HCT116 (cell line): ENCODE measurements around the gene EGFR. TPM values are rescaled to one million over a fixed set of nuclear protein-coding genes. Genes with fewer than 3 reads are reported as not detected.

Experiments used
- ATAC-seq: fragments of 200-7000 bp; cut with Tn5 transposase; 2 replicates; pipeline ENCODE4 v1.9.1; 2020; ENCODE audit warnings: mild to moderate bottlenecking, moderate library complexity
- BruUV-seq: library from RNA; stranded (reverse); fragments of 400-500 nt; replicated peaks from 2 replicates; lab custom pipeline; 2021; lab: Mats Ljungman, UMichigan
- CTCF ChIA-PET: fragments of 300-600 bp; sonication (Branson Sonifier 250); formaldehyde crosslinking; loops from one replicate; lab custom pipeline; 2021; ENCODE audit warnings: antibody characterized with exemption; lab: Charles Lee
- POLR2A ChIA-PET: fragments of 300-600, 350-600 bp; sonication (Branson Sonifier 250); formaldehyde crosslinking; loops from one replicate; lab custom pipeline; 2021; ENCODE audit warnings: antibody characterized with exemption; lab: Charles Lee
- RAD21 ChIA-PET, 2 experiments: fragments of 300-600 bp; sonication (Branson Sonifier 250); formaldehyde crosslinking; loops; one replicate each; lab custom pipeline; 2023; ENCODE audit warnings: low total read pairs in 2 of 2; ENCODE audit not compliant: uncharacterized antibody in 2 of 2, unreplicated experiment in 2 of 2, low non-redundant PET in 1 of 2; lab: Charles Lee
- DNase-seq: peaks from one replicate; pipeline ENCODE4 v3.0.0-alpha.2; 2010; ENCODE audit warnings: low read depth, low spot score
- H2AFZ ChIP-seq: fragments of 200-600 bp; shearing (Covaris generic), sonication (generic); 2 replicates; pipeline ENCODE4 v1.6.1; 2017; ENCODE audit warnings: low read depth, mixed run types, mixed read lengths, antibody characterized with exemption, low read length; ENCODE audit not compliant: poor library complexity, severe bottlenecking
- H3K27ac ChIP-seq: 2 replicates; pipeline ENCODE4 v1.5.1; 2012; ENCODE audit warnings: low read depth, low read length
- H3K27me3 ChIP-seq: fragments of 200-600 bp; sonication (generic); 2 replicates; pipeline ENCODE4 v1.6.1; 2016; ENCODE audit warnings: mixed run types, low read length, mixed read lengths; ENCODE audit not compliant: insufficient read depth
- H3K36me3 ChIP-seq, 2 experiments: fragments of 200-500 bp in 1 of 2; fragments of 200-600 bp in 1 of 2; sonication (Bioruptor generic) in 1 of 2; sonication (generic) in 1 of 2; 2 replicates each; pipeline versions ENCODE4 v1.5.1 to v1.6.1; 2014 to 2016; ENCODE audit warnings: low read length in 2 of 2, inconsistent platforms in 1 of 2, mixed read lengths in 1 of 2, mixed run types in 1 of 2; ENCODE audit not compliant: insufficient read depth in 2 of 2, control insufficient read depth in 1 of 2
- H3K4me1 ChIP-seq, 2 experiments: fragments of 200-600 bp in 1 of 2; sonication (generic) in 1 of 2; 2 replicates each; pipeline versions ENCODE4 v1.5.1 to v1.6.1; 2012 to 2017; ENCODE audit warnings: low read length in 2 of 2, inconsistent platforms in 1 of 2, mild to moderate bottlenecking in 1 of 2, mixed read lengths in 1 of 2, mixed run types in 1 of 2, moderate library complexity in 1 of 2; ENCODE audit not compliant: insufficient read depth in 2 of 2, control insufficient read depth in 1 of 2
- H3K4me2 ChIP-seq: fragments of 200-600 bp; sonication (generic); 2 replicates; pipeline ENCODE4 v1.6.1; 2017; ENCODE audit warnings: mixed run types, low read length, mixed read lengths
- H3K4me3 ChIP-seq, 2 experiments: fragments of 200-600 bp in 1 of 2; sonication (generic) in 1 of 2; replicated peaks in 1 of 2; 2 replicates each; pipeline ENCODE4 v1.5.1; 2011 to 2016; ENCODE audit warnings: low read length in 2 of 2, control low read depth in 1 of 2, low read depth in 1 of 2, mild to moderate bottlenecking in 1 of 2, mixed read lengths in 1 of 2, mixed run types in 1 of 2
- H3K79me2 ChIP-seq: fragments of 200-600 bp; sonication (generic); 2 replicates; pipeline ENCODE4 v1.6.1; 2017; ENCODE audit warnings: mild to moderate bottlenecking, mixed run types, low read length, moderate library complexity, mixed read lengths; ENCODE audit not compliant: insufficient read depth
- H3K9ac ChIP-seq: fragments of 200-600 bp; sonication (generic); 2 replicates; pipeline ENCODE4 v1.6.1; 2016; ENCODE audit warnings: low read length, mixed read lengths
- H3K9me2 ChIP-seq: fragments of 200-600 bp; sonication (generic), shearing (Covaris generic); 2 replicates; pipeline ENCODE4 v1.6.1; 2017; ENCODE audit warnings: mixed run types, mild to moderate bottlenecking, moderate library complexity; ENCODE audit not compliant: insufficient read depth
- H3K9me3 ChIP-seq, 2 experiments: fragments of 200-500 bp in 1 of 2; fragments of 200-600 bp in 1 of 2; sonication (Bioruptor generic) in 1 of 2; sonication (generic) in 1 of 2; 2 replicates each; pipeline ENCODE4 v1.6.1; 2014 to 2017; ENCODE audit warnings: low read length in 2 of 2, mixed read lengths in 2 of 2, inconsistent platforms in 1 of 2, low read depth in 1 of 2, mild to moderate bottlenecking in 1 of 2, mixed run types in 1 of 2, moderate library complexity in 1 of 2; ENCODE audit not compliant: control insufficient read depth in 1 of 2, insufficient read depth in 1 of 2
- H4K20me1 ChIP-seq: fragments of 200-600 bp; sonication (generic), shearing (Covaris generic); 2 replicates; pipeline ENCODE4 v1.6.1; 2017; ENCODE audit warnings: mixed run types, mild to moderate bottlenecking, moderate library complexity; ENCODE audit not compliant: insufficient read depth
- ATF3 ChIP-seq: IDR thresholded peaks from 2 replicates; pipeline ENCODE4 v1.6.1; 2012
- CTCF ChIP-seq, 3 experiments: fragments of 200-600 bp in 1 of 3; sonication (generic) in 1 of 3; IDR thresholded peaks in 2 of 3; conservative IDR thresholded peaks in 1 of 3; 2 replicates each; pipeline ENCODE4 v1.5.1; 2012 to 2017; ENCODE audit warnings: low read depth in 2 of 3, low read length in 2 of 3, antibody characterized with exemption in 1 of 3, borderline replicate concordance in 1 of 3, control low read depth in 1 of 3, mild to moderate bottlenecking in 1 of 3, mixed read lengths in 1 of 3, mixed run types in 1 of 3, moderate library complexity in 1 of 3; ENCODE audit not compliant: insufficient read depth in 1 of 3
- EGR1 ChIP-seq: IDR thresholded peaks from 2 replicates; pipeline ENCODE4 v1.6.1; 2012; ENCODE audit warnings: low read depth
- ELF1 ChIP-seq: IDR thresholded peaks from 2 replicates; pipeline ENCODE4 v1.6.1; 2012; ENCODE audit warnings: low read depth, borderline replicate concordance
- EZH2 ChIP-seq: fragments of 200-600 bp; sonication (generic); IDR thresholded peaks from 2 replicates; pipeline ENCODE4 v1.6.1; 2017; ENCODE audit warnings: antibody characterized with exemption, mixed run types
- FOSL1 ChIP-seq: IDR thresholded peaks from 2 replicates; pipeline ENCODE4 v1.6.1; 2012; ENCODE audit warnings: low read depth
- JUND ChIP-seq: IDR thresholded peaks from 2 replicates; pipeline ENCODE4 v1.6.1; 2012
- POLR2A ChIP-seq: IDR thresholded peaks from 2 replicates; pipeline ENCODE4 v1.7.0; 2011; ENCODE audit warnings: borderline replicate concordance; ENCODE audit not compliant: insufficient read depth, insufficient read length; ENCODE audit errors: extremely low read depth
- POLR2AphosphoS5 ChIP-seq: IDR thresholded peaks from 2 replicates; pipeline ENCODE4 v1.6.1; 2011; ENCODE audit warnings: mild to moderate bottlenecking, low read depth, low read length, moderate library complexity
- REST ChIP-seq: IDR thresholded peaks from 2 replicates; pipeline ENCODE4 v1.6.1; 2012; ENCODE audit warnings: low read depth
- SIN3A ChIP-seq: IDR thresholded peaks from 2 replicates; pipeline ENCODE4 v1.6.1; 2012; ENCODE audit warnings: low read depth
- SRF ChIP-seq: IDR thresholded peaks from 2 replicates; pipeline ENCODE4 v1.6.1; 2012; ENCODE audit warnings: low read depth
- TCF7L2 ChIP-seq: IDR thresholded peaks from 2 replicates; pipeline ENCODE4 v1.7.0; 2011; ENCODE audit warnings: borderline replicate concordance, inconsistent platforms; ENCODE audit not compliant: insufficient read depth, insufficient read length; ENCODE audit errors: extremely low read depth
- YY1 ChIP-seq: IDR thresholded peaks from 2 replicates; pipeline ENCODE4 v1.6.1; 2011; ENCODE audit warnings: low read length, low read depth, moderate library complexity, mild to moderate bottlenecking; ENCODE audit not compliant: insufficient replicate concordance; ENCODE audit errors: extremely low read depth
- ZBTB33 ChIP-seq: IDR thresholded peaks from 2 replicates; pipeline ENCODE4 v1.6.1; 2011; ENCODE audit warnings: mild to moderate bottlenecking, low read length, moderate library complexity; ENCODE audit not compliant: insufficient replicate concordance; ENCODE audit errors: extremely low read depth
- ZNF274 ChIP-seq: fragments of 200-500 bp; sonication (Bioruptor generic); IDR thresholded peaks from 2 replicates; pipeline ENCODE4 v1.6.1; 2014; ENCODE audit warnings: mild to moderate bottlenecking, low read depth, low read length, inconsistent platforms
- intact Hi-C: fragments of 100-400 bp; cut with micrococcal nuclease; formaldehyde crosslinking; loops from 2 replicates; pipeline ENCODE4 v1.10.0; 2022
- total RNA-seq: library from RNA; stranded (reverse); gene quantifications from one replicate; pipeline ENCODE4 v1.2.1, GENCODE V29; 2021; ENCODE audit not compliant: unreplicated experiment

Gene EGFR
- total RNA-seq, 1 experiment from 2014 or later = 71.5 TPM

DNA sequence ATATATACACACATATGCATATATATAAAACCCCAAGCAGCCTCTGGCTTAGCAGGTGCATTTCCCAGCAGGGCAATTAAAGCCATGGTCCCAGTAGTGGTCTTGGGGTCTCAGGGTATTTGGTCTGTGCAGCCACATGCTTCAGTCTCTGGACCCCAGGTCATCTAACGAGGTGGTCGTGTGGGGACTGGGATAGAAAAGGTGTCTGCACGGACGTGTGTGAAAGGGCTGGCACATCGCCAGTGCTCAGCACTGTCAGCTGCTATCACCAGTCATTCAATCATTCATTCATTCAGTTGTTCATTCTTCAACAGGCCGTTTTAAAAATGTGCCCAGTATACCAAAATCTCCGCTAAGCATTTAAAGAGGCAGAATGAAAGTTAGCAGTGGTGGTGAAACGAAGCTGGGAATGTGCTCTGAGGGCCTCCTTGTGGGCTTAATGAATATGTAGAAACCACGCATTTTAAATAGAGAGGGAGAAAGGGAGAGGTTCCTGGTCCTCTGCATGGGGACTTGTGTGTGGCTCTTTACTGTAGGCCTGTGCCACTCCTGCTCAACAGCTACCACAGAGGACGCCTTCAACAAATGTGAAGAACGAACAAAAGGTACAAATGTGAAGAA is 170.4 kb downstream of the EGFR start (continued):
- no peak for TF ChIP-seq TCF7L2
- no peak for TF ChIP-seq POLR2A

DNA sequence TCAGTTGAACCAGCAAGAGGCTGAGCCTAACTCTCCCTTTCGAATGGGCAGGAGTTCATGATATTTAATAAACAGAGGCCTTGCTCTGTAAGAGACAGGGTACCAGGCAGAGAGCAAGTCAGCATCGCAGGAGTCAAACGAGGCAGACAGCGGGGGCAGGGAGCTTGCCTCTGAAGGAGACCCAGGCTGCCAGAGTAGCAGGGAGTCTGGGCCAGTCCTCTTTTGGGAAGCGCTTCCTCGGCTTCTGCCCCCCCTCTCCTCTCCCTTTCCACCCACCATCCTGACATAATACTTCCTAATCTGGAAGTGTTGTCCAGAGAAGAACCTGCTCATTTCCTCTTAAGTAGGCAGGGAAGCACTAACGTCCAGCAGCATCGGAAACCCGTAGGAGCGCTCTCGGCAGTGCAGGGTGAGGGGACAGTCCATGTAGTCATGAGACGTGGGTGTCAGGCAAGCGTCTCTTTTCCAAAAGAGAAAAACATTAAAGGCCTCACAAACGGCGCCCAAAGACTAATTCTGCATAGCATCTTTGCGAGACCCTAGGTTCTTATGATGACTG is 171.1 kb downstream of the EGFR start:
- Histone ChIP-seq H4K20me1 (no peaks in the 10 kb centered on the region), H3K9ac (no peak overlapping the region), H3K36me3 (peaks cover 0 to 23% of the 10 kb centered on the region in 2 experiments), H2AFZ (no peak overlapping the region), H3K9me3 (no peaks in the 10 kb centered on the region), H3K9me2 (no peaks in the 10 kb centered on the region), H3K79me2 (no peaks in the 10 kb centered on the region), H3K27me3 (no peaks in the 10 kb centered on the region), H3K4me2 (no peak overlapping the region), H3K4me3 (no peak overlapping the region), H3K4me1 (peaks cover 0 to 19% of the 10 kb centered on the region in 2 experiments; a peak in 3 of 4 replicates), H3K27ac (no peak overlapping the region)
- DNase-seq (no peak), ATAC-seq (no peak)
- no TSS peak for BruUV-seq
- intact Hi-C loops = no loop called here
- CTCF ChIA-PET = no interaction called here
- RAD21 ChIA-PET = no interaction called here
- POLR2A ChIA-PET = no interaction called here
- TF ChIP-seq ZBTB33 (no peak), JUND (no peak), TCF7L2 (no peak), EZH2 (no peak), SRF (no peak), ZNF274 (no peak), REST (no peak), YY1 (no peak), ELF1 (no peak), FOSL1 (no peak), POLR2A (no peak), ATF3 (no peak), SIN3A (no peak), EGR1 (no peak), POLR2AphosphoS5 (no peak), CTCF (IDR thresholded peaks at IDR 0.05 in 2 of 3, conservative IDR thresholded peaks at IDR 0.05 in 1 of 3; ENCODE audit: borderline replicate concordance in 1 of 3, insufficient read depth in 1 of 3, low read depth in 2 of 3, low read length in 2 of 3) (no peak)
